ENCODE results near the gene ST6GALNAC1. TPM values are rescaled to one million over a fixed set of nuclear protein-coding genes. Genes with fewer than 3 reads are reported as not detected.

The ST6GALNAC1 gene
- total RNA-seq, 4 donors from 2014 or later, result 1.5 to 11.8 (median 3.2) TPM

GRCh38 chr17:76682296-76682695 lies 38.7 kb upstream of the ST6GALNAC1 start:
- Histone ChIP-seq H3K9me3 (no peaks in the 10 kb centered on the region), H3K4me1 (peaks cover 23 to 31% of the 10 kb centered on the region in 2 donors), H3K27ac (peak overlapping the region; percentile 87 to 90), H3K27me3 (no peaks in the 10 kb centered on the region), H3K4me3 (no peak overlapping the region), H3K36me3 (no peaks in the 10 kb centered on the region)
- intact Hi-C loops (cut with DNase I; ENCODE audit: low total_unique reads), result loop anchor here (5.0 kb wide), 1 partner anchor 35 kb away; no protein-coding TSS in a partner anchor
- peak; percentile 75 to 76 for DNase-seq
- TF ChIP-seq CTCF (IDR thresholded peaks at IDR 0.05) (no peak), POLR2A (IDR thresholded peaks at IDR 0.05) (no peak)

GRCh38 chr17:76681222-76682137 lies 37.9 kb upstream of the ST6GALNAC1 start:
- Histone ChIP-seq H3K4me1 (peaks cover 23 to 31% of the 10 kb centered on the region in 2 donors), H3K9me3 (no peaks in the 10 kb centered on the region), H3K27me3 (no peaks in the 10 kb centered on the region), H3K36me3 (no peaks in the 10 kb centered on the region), H3K4me3 (no peak overlapping the region), H3K27ac (peak overlapping the region; percentile 87 to 90)
- TF ChIP-seq POLR2A (IDR thresholded peaks at IDR 0.05) (no peak), CTCF (IDR thresholded peaks at IDR 0.05) (peak; percentile 53 to 84 (median 80))
- peak; percentile 76 to 80 for DNase-seq
- intact Hi-C loops (cut with DNase I; ENCODE audit: low total_unique reads), result loop anchor here (5.0 kb wide), 1 partner anchor 36 kb away; no protein-coding TSS in a partner anchor

- H3K9me3 ChIP-seq, result no peaks in the 10 kb centered on the region
- TF ChIP-seq POLR2A (IDR thresholded peaks at IDR 0.05) (no peak), CTCF (IDR thresholded peaks at IDR 0.05) (no peak)
- peaks cover 16 to 17% of the 10 kb centered on the region in 2 donors for H3K4me1 ChIP-seq
- intact Hi-C loops (cut with DNase I; ENCODE audit: low total_unique reads), result no loop called here
- H3K36me3 ChIP-seq, result no peaks in the 10 kb centered on the region
- no peak overlapping the region for H3K4me3 ChIP-seq
- no peak for DNase-seq
- H3K27me3 ChIP-seq, result no peaks in the 10 kb centered on the region
- no peak overlapping the region for H3K27ac ChIP-seq
Observed at GRCh38 chr17:76679239-76679638, 35.7 kb upstream of the ST6GALNAC1 start.

- DNase-seq, result no peak
- no peak overlapping the region for H3K4me3 ChIP-seq
- H3K9me3 ChIP-seq, result no peaks in the 10 kb centered on the region
- H3K27ac ChIP-seq, result no peak overlapping the region
- no peaks in the 10 kb centered on the region for H3K36me3 ChIP-seq
- H3K27me3 ChIP-seq, result no peaks in the 10 kb centered on the region
- intact Hi-C loops (cut with DNase I; ENCODE audit: low total_unique reads), result no loop called here
- no peak for TF ChIP-seq CTCF (IDR thresholded peaks at IDR 0.05)
- TF ChIP-seq POLR2A (IDR thresholded peaks at IDR 0.05), result no peak
- peaks cover 14 to 17% of the 10 kb centered on the region in 2 donors for H3K4me1 ChIP-seq
Observed at GRCh38 chr17:76678330-76678729, 34.8 kb upstream of the ST6GALNAC1 start.

GRCh38 chr17:76677406-76677805 lies 33.8 kb upstream of the ST6GALNAC1 start:
- no peaks in the 10 kb centered on the region for H3K36me3 ChIP-seq
- no peak overlapping the region for H3K27ac ChIP-seq
- no peaks in the 10 kb centered on the region for H3K27me3 ChIP-seq
- no peak overlapping the region for H3K4me3 ChIP-seq
- TF ChIP-seq CTCF (IDR thresholded peaks at IDR 0.05), result no peak
- no peak for TF ChIP-seq POLR2A (IDR thresholded peaks at IDR 0.05)
- peaks cover 4 to 17% of the 10 kb centered on the region in 2 donors for H3K4me1 ChIP-seq
- no peaks in the 10 kb centered on the region for H3K9me3 ChIP-seq
- intact Hi-C loops (cut with DNase I; ENCODE audit: low total_unique reads), result no loop called here
- no peak for DNase-seq
